HEK293 (cell line): ENCODE results near the gene KCTD7.

Experiments used
- CTCF ChIA-PET: fragments of 350-600 bp; formaldehyde crosslinking; extraction: SDS; loops from one replicate; lab custom pipeline; 2021; ENCODE audit warnings: antibody characterized with exemption; lab: Yijun Ruan, JAX
- POLR2A ChIA-PET: fragments of 300-600 bp; formaldehyde crosslinking; extraction: SDS; loops from one replicate; lab custom pipeline; 2020; ENCODE audit warnings: antibody characterized with exemption, inconsistent platforms; lab: Yijun Ruan, JAX
- H3K27ac ChIP-seq: fragments of 200-500 bp; sonication (Bioruptor generic); 2 replicates; pipeline ENCODE4 v1.5.1; 2014; ENCODE audit warnings: low read depth, low read length, control low read depth, inconsistent platforms; ENCODE audit errors: extremely low read depth
- H3K36me3 ChIP-seq, 2 experiments: fragments of 200-500 bp in 1 of 2; sonication (Bioruptor generic) in 1 of 2; 1 replicate in 1 of 2; 2 replicates in 1 of 2; pipeline ENCODE4 v1.5.1; 2014 to 2017; ENCODE audit warnings: inconsistent platforms in 2 of 2, low read length in 2 of 2; ENCODE audit not compliant: control insufficient read depth in 2 of 2, insufficient read depth in 1 of 2
- H3K4me1 ChIP-seq: fragments of 200-500 bp; sonication (Bioruptor generic); 2 replicates; pipeline ENCODE4 v1.5.1; 2014; ENCODE audit warnings: mild to moderate bottlenecking, low read length, inconsistent platforms; ENCODE audit not compliant: control insufficient read depth, insufficient read depth
- H3K4me3 ChIP-seq: 2 replicates; pipeline ENCODE4 v1.5.1; 2011; ENCODE audit warnings: low read depth, mild to moderate bottlenecking, control low read depth, low read length, moderate library complexity
- H3K9me3 ChIP-seq: fragments of 200-500 bp; sonication (Bioruptor generic); 2 replicates; pipeline ENCODE4 v1.5.1; 2014; ENCODE audit warnings: low read depth, low read length, inconsistent platforms; ENCODE audit not compliant: control insufficient read depth, insufficient read depth
- BCL11B ChIP-seq: fragments of 450-650 bp; formaldehyde crosslinking; IDR thresholded peaks from 2 replicates; pipeline ENCODE4 v1.5.1; 2016; ENCODE audit warnings: low read depth, missing biosample characterization, missing genetic modification characterization
- PRDM1 ChIP-seq: fragments of 450-650 bp; formaldehyde crosslinking; IDR thresholded peaks from 2 replicates; pipeline ENCODE4; 2016; ENCODE audit warnings: missing biosample characterization, missing genetic modification characterization
- TCF7L2 ChIP-seq: IDR thresholded peaks from 2 replicates; pipeline ENCODE4 v1.6.1; 2011; ENCODE audit warnings: low read depth, mild to moderate bottlenecking, inconsistent platforms, low read length, moderate library complexity, borderline replicate concordance
- ZBTB48 ChIP-seq: fragments of 450-650 bp; formaldehyde crosslinking; IDR thresholded peaks from 2 replicates; pipeline ENCODE4 v1.5.1; 2016; ENCODE audit warnings: missing biosample characterization, missing genetic modification characterization
- ZNF24 ChIP-seq: fragments of 450-650 bp; formaldehyde crosslinking; IDR thresholded peaks from 2 replicates; pipeline ENCODE4 v1.5.1; 2016; ENCODE audit warnings: missing biosample characterization, missing genetic modification characterization
- ZNF274 ChIP-seq, 2 experiments: fragments of 200-500 bp in 1 of 2; fragments of 450-650 bp in 1 of 2; sonication (Bioruptor generic) in 1 of 2; formaldehyde crosslinking in 1 of 2; IDR thresholded peaks; 2 replicates each; pipeline versions ENCODE4 v1.5.1 to v1.6.1; 2014 to 2016; ENCODE audit warnings: borderline replicate concordance in 1 of 2, inconsistent platforms in 1 of 2, low read length in 1 of 2, missing biosample characterization in 1 of 2, missing genetic modification characterization in 1 of 2
- ZNF707 ChIP-seq: fragments of 450-650 bp; formaldehyde crosslinking; IDR thresholded peaks from 2 replicates; pipeline ENCODE4 v1.5.1; 2016; ENCODE audit warnings: missing biosample characterization, missing genetic modification characterization
- ZSCAN23 ChIP-seq: fragments of 450-650 bp; formaldehyde crosslinking; IDR thresholded peaks from 2 replicates; pipeline ENCODE4 v1.5.1; 2016; ENCODE audit warnings: missing biosample characterization, missing genetic modification characterization
- ZSCAN30 ChIP-seq: fragments of 450-650 bp; IDR thresholded peaks from 2 replicates; pipeline ENCODE4 v1.5.1; 2018; ENCODE audit warnings: missing biosample characterization, mild to moderate bottlenecking, missing genetic modification characterization, moderate library complexity
- TF ChIP-seq, protein P1 (sequence below): fragments of 450-650 bp; formaldehyde crosslinking; IDR thresholded peaks from 2 replicates; pipeline ENCODE4 v1.5.1; 2016; ENCODE audit warnings: missing biosample characterization, missing genetic modification characterization
- TF ChIP-seq, protein P2 (sequence below): fragments of 450-650 bp; formaldehyde crosslinking; IDR thresholded peaks from 2 replicates; pipeline ENCODE4 v1.5.1; 2017; ENCODE audit warnings: missing biosample characterization, missing genetic modification characterization
- TF ChIP-seq, protein P3 (sequence below): fragments of 450-650 bp; formaldehyde crosslinking; IDR thresholded peaks from 2 replicates; pipeline ENCODE4 v1.5.1; 2016; ENCODE audit warnings: missing biosample characterization, missing genetic modification characterization
- TF ChIP-seq, protein P4 (sequence below): fragments of 450-650 bp; formaldehyde crosslinking; IDR thresholded peaks from 2 replicates; pipeline ENCODE4 v1.5.1; 2017; ENCODE audit warnings: missing biosample characterization, missing genetic modification characterization
- TF ChIP-seq, protein P5 (sequence below): fragments of 450-650 bp; formaldehyde crosslinking; conservative IDR thresholded peaks from 2 replicates; pipeline ENCODE4 v1.5.1; 2016; ENCODE audit warnings: low read depth, missing biosample characterization, missing genetic modification characterization
- TF ChIP-seq, protein P6 (sequence below): fragments of 450-650 bp; formaldehyde crosslinking; IDR thresholded peaks from 2 replicates; pipeline ENCODE4 v1.5.1; 2016; ENCODE audit warnings: missing biosample characterization, missing genetic modification characterization

The KCTD7 gene

DNA sequence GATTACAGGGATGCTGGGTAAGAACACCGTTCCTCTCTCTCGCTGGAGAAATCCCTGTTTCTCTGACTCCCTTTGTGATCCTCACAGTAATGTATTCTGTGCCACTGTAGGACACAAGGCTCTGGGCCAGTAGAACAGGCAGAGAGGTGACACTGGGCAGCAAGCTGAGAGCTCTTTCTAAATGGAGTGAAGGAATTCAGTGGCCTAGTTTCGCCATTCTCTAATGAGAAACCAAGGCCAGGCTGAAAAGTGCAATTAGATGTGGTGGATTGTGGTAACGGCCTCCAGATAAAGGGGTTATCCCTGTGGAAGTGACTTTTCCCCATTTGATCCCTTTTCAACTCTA is 12.8 kb downstream of the KCTD7 start (continued):
- TF ChIP-seq, protein P1, sequence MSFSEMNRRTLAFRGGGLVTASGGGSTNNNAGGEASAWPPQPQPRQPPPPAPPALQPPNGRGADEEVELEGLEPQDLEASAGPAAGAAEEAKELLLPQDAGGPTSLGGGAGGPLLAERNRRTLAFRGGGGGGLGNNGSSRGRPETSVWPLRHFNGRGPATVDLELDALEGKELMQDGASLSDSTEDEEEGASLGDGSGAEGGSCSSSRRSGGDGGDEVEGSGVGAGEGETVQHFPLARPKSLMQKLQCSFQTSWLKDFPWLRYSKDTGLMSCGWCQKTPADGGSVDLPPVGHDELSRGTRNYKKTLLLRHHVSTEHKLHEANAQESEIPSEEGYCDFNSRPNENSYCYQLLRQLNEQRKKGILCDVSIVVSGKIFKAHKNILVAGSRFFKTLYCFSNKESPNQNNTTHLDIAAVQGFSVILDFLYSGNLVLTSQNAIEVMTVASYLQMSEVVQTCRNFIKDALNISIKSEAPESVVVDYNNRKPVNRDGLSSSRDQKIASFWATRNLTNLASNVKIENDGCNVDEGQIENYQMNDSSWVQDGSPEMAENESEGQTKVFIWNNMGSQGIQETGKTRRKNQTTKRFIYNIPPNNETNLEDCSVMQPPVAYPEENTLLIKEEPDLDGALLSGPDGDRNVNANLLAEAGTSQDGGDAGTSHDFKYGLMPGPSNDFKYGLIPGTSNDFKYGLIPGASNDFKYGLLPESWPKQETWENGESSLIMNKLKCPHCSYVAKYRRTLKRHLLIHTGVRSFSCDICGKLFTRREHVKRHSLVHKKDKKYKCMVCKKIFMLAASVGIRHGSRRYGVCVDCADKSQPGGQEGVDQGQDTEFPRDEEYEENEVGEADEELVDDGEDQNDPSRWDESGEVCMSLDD (tag by site-specific recombination): no peak
- TF ChIP-seq, protein P2, sequence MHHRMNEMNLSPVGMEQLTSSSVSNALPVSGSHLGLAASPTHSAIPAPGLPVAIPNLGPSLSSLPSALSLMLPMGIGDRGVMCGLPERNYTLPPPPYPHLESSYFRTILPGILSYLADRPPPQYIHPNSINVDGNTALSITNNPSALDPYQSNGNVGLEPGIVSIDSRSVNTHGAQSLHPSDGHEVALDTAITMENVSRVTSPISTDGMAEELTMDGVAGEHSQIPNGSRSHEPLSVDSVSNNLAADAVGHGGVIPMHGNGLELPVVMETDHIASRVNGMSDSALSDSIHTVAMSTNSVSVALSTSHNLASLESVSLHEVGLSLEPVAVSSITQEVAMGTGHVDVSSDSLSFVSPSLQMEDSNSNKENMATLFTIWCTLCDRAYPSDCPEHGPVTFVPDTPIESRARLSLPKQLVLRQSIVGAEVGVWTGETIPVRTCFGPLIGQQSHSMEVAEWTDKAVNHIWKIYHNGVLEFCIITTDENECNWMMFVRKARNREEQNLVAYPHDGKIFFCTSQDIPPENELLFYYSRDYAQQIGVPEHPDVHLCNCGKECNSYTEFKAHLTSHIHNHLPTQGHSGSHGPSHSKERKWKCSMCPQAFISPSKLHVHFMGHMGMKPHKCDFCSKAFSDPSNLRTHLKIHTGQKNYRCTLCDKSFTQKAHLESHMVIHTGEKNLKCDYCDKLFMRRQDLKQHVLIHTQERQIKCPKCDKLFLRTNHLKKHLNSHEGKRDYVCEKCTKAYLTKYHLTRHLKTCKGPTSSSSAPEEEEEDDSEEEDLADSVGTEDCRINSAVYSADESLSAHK (tag by site-specific recombination): no peak
- TF ChIP-seq BCL11B (no peak), PRDM1 (no peak), ZBTB48 (tag by site-specific recombination) (no peak)
- TF ChIP-seq, protein P3, sequence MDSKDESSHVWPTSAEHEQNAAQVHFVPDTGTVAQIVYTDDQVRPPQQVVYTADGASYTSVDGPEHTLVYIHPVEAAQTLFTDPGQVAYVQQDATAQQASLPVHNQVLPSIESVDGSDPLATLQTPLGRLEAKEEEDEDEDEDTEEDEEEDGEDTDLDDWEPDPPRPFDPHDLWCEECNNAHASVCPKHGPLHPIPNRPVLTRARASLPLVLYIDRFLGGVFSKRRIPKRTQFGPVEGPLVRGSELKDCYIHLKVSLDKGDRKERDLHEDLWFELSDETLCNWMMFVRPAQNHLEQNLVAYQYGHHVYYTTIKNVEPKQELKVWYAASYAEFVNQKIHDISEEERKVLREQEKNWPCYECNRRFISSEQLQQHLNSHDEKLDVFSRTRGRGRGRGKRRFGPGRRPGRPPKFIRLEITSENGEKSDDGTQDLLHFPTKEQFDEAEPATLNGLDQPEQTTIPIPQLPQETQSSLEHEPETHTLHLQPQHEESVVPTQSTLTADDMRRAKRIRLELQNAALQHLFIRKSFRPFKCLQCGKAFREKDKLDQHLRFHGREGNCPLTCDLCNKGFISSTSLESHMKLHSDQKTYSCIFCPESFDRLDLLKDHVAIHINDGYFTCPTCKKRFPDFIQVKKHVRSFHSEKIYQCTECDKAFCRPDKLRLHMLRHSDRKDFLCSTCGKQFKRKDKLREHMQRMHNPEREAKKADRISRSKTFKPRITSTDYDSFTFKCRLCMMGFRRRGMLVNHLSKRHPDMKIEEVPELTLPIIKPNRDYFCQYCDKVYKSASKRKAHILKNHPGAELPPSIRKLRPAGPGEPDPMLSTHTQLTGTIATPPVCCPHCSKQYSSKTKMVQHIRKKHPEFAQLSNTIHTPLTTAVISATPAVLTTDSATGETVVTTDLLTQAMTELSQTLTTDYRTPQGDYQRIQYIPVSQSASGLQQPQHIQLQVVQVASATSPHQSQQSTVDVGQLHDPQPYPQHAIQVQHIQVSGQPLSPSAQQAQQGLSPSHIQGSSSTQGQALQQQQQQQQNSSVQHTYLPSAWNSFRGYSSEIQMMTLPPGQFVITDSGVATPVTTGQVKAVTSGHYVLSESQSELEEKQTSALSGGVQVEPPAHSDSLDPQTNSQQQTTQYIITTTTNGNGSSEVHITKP (tag by site-specific recombination): no peak
- TF ChIP-seq, all 188 proteins: peak for 0

DNA sequence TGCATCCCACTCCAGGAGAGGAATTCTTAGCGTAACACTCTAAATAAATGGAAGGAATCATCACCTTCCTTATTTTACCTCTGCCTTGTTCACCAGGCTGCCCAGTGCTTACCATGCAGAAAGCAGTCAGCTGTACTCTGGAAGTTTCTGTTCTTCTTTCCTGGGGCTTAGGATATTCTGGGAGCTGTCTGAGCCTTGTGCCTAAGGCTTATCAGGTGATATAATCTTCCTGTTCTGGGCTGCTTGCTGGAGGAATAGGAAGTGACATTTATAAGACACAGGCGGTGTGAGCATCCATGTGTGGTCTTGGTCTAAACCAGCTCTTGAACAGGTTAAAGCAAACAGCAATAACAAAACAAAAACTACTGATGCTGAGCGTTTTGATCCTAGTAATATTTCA is 13.5 kb downstream of the KCTD7 start:
- no peak overlapping the region for H3K27ac ChIP-seq
- ChIA-PET POLR2A (interaction anchor here (0.6 to 1.0 kb wide), 2 partner anchors 12 to 13 kb away, joined by 3 read pairs; partner anchors contain the start of gene KCTD7), CTCF (no interaction called here)
- no peaks in the 10 kb centered on the region for H3K4me1 ChIP-seq
- no peak overlapping the region for H3K4me3 ChIP-seq
- peaks cover 4 to 55% of the 10 kb centered on the region in 2 experiments; a peak in 2 of 3 replicates for H3K36me3 ChIP-seq
- no peaks in the 10 kb centered on the region for H3K9me3 ChIP-seq
- TF ChIP-seq TCF7L2: no peak
- TF ChIP-seq, protein P4, sequence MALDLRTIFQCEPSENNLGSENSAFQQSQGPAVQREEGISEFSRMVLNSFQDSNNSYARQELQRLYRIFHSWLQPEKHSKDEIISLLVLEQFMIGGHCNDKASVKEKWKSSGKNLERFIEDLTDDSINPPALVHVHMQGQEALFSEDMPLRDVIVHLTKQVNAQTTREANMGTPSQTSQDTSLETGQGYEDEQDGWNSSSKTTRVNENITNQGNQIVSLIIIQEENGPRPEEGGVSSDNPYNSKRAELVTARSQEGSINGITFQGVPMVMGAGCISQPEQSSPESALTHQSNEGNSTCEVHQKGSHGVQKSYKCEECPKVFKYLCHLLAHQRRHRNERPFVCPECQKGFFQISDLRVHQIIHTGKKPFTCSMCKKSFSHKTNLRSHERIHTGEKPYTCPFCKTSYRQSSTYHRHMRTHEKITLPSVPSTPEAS: no peak
- no peak for TF ChIP-seq ZNF707 (tag by site-specific recombination)
- TF ChIP-seq, protein P5, sequence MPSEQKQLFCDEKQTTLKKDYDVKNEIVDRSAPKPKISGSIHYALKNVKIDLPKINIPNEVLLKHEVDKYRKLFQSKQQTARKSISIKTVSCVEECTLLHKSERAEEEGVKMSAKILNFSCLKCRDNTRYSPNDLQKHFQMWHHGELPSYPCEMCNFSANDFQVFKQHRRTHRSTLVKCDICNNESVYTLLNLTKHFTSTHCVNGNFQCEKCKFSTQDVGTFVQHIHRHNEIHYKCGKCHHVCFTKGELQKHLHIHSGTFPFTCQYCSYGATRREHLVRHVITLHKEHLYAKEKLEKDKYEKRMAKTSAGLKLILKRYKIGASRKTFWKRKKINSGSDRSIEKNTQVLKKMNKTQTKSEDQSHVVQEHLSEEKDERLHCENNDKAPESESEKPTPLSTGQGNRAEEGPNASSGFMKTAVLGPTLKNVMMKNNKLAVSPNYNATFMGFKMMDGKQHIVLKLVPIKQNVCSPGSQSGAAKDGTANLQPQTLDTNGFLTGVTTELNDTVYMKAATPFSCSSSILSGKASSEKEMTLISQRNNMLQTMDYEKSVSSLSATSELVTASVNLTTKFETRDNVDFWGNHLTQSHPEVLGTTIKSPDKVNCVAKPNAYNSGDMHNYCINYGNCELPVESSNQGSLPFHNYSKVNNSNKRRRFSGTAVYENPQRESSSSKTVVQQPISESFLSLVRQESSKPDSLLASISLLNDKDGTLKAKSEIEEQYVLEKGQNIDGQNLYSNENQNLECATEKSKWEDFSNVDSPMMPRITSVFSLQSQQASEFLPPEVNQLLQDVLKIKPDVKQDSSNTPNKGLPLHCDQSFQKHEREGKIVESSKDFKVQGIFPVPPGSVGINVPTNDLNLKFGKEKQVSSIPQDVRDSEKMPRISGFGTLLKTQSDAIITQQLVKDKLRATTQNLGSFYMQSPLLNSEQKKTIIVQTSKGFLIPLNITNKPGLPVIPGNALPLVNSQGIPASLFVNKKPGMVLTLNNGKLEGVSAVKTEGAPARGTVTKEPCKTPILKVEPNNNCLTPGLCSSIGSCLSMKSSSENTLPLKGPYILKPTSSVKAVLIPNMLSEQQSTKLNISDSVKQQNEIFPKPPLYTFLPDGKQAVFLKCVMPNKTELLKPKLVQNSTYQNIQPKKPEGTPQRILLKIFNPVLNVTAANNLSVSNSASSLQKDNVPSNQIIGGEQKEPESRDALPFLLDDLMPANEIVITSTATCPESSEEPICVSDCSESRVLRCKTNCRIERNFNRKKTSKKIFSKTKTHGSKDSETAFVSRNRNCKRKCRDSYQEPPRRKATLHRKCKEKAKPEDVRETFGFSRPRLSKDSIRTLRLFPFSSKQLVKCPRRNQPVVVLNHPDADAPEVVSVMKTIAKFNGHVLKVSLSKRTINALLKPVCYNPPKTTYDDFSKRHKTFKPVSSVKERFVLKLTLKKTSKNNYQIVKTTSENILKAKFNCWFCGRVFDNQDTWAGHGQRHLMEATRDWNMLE (tag by site-specific recombination): no peak
- TF ChIP-seq, protein P6, sequence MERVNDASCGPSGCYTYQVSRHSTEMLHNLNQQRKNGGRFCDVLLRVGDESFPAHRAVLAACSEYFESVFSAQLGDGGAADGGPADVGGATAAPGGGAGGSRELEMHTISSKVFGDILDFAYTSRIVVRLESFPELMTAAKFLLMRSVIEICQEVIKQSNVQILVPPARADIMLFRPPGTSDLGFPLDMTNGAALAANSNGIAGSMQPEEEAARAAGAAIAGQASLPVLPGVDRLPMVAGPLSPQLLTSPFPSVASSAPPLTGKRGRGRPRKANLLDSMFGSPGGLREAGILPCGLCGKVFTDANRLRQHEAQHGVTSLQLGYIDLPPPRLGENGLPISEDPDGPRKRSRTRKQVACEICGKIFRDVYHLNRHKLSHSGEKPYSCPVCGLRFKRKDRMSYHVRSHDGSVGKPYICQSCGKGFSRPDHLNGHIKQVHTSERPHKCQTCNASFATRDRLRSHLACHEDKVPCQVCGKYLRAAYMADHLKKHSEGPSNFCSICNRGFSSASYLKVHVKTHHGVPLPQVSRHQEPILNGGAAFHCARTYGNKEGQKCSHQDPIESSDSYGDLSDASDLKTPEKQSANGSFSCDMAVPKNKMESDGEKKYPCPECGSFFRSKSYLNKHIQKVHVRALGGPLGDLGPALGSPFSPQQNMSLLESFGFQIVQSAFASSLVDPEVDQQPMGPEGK (tag by site-specific recombination): no peak
- TF ChIP-seq ZSCAN30: no peak
- TF ChIP-seq ZNF24 (tag by site-specific recombination): no peak
- TF ChIP-seq, protein P1 (tag by site-specific recombination): no peak
- no peak for TF ChIP-seq ZSCAN23 (tag by site-specific recombination)
- no peak for TF ChIP-seq ZNF274 (IDR thresholded peaks at IDR 0.05; ENCODE audit: low read length)
- TF ChIP-seq ZNF274 (tag by site-specific recombination; IDR thresholded peaks at IDR 0.05; ENCODE audit: borderline replicate concordance): no peak
